ENCODE measurements around the gene SCYL3. TPM values are rescaled to one million over a fixed set of nuclear protein-coding genes. Genes with fewer than 3 reads are reported as not detected.

SCYL3 gene
- total RNA-seq, 6 experiments from 2014 or later: 6.2 to 9.3 (median 8.3) TPM

DNA sequence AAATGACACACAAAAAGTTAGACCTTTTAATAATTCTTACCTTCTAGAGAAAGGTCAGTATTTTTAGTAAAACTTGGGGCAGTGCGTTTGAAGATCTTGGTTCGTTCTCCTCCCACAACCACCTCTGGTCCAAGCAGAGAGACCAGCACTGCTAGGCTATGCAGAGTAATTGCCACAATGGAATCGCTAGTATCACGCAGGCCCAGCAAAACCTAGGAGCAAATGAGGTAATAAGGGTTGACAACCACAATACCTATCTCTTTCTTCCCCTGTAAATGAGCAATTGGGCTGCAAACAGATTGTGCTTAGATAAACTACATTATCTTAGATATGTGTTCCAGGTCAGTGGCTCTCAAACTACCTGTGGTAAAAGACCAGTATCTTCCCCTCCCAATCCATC lies 34.7 kb downstream of the SCYL3 start:
- WGBS (ENCODE audit: insufficient coverage, low coverage, low lambda C conversion rate, missing lambda C conversion rate): 86% methylated on average over 4 of the region's 4 CpGs
- intact Hi-C loops (cut with DNase I): no loop called here
- no peak for DNase-seq
- peaks cover 3 to 84% (median 35%) of the 10 kb centered on the region in 4 donors for H3K36me3 ChIP-seq
- H3K4me3 ChIP-seq: no peak overlapping the region
- no peaks in the 10 kb centered on the region for H3K4me1 ChIP-seq
- H3K27me3 ChIP-seq: no peaks in the 10 kb centered on the region
- no peak for ATAC-seq
- TF ChIP-seq, protein P1, sequence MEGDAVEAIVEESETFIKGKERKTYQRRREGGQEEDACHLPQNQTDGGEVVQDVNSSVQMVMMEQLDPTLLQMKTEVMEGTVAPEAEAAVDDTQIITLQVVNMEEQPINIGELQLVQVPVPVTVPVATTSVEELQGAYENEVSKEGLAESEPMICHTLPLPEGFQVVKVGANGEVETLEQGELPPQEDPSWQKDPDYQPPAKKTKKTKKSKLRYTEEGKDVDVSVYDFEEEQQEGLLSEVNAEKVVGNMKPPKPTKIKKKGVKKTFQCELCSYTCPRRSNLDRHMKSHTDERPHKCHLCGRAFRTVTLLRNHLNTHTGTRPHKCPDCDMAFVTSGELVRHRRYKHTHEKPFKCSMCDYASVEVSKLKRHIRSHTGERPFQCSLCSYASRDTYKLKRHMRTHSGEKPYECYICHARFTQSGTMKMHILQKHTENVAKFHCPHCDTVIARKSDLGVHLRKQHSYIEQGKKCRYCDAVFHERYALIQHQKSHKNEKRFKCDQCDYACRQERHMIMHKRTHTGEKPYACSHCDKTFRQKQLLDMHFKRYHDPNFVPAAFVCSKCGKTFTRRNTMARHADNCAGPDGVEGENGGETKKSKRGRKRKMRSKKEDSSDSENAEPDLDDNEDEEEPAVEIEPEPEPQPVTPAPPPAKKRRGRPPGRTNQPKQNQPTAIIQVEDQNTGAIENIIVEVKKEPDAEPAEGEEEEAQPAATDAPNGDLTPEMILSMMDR (IDR thresholded peaks at IDR 0.05): no peak
- TF ChIP-seq POLR2A (IDR thresholded peaks at IDR 0.05): no peak
- H3K27ac ChIP-seq: no peak overlapping the region
- H3K9me3 ChIP-seq: no peaks in the 10 kb centered on the region

DNA sequence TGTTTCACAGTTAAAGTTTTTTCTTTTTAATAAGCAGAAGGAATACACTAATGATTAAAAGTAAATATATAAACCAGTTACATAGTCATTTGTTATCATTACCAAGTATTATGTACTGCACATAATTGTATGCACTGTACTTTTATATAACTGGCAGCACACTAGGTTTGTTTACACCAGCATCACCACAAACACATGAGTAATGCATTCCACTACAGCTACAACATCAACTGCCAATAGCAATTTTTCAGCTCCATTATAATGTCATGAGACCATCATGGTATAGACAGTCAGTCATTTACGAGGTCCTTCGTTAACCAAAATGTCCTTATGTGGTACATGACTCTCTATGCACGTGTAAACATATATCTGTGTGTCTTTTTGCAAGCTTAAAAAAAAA lies 35.2 kb downstream of the SCYL3 start:
- DNase-seq (no peak), ATAC-seq (no peak)
- Histone ChIP-seq H3K4me3 (no peak overlapping the region), H3K9me3 (no peaks in the 10 kb centered on the region), H3K27ac (no peak overlapping the region), H3K4me1 (no peaks in the 10 kb centered on the region), H3K36me3 (peaks cover 3 to 84% (median 37%) of the 10 kb centered on the region in 4 donors), H3K27me3 (no peaks in the 10 kb centered on the region)
- intact Hi-C loops (cut with DNase I): no loop called here
- TF ChIP-seq, protein P1 (IDR thresholded peaks at IDR 0.05): no peak
- no peak for TF ChIP-seq POLR2A (IDR thresholded peaks at IDR 0.05)
- 96% methylated on average over 3 of the region's 3 CpGs for WGBS (ENCODE audit: insufficient coverage, low coverage, low lambda C conversion rate, missing lambda C conversion rate)

DNA sequence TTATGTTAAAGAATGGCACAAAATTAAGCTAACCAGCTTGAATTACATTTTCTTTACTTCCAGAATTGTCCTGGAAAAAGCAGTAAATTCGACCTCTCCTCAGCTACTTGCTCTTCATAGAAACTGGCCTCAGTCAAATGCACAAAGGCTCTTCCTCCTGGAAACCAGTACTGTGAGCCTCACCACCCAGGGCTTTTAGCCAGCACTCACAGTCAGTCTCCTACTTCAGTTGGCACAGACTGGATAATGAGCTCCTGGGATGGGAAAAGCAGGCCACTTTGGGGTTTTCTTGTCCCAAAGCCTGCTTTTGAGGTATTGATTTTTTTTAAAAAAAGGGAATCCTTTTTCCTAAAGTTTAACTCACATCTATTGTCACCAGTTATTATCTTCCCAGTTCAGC lies 40.4 kb downstream of the SCYL3 start:
- DNase-seq (no peak), ATAC-seq (no peak)
- WGBS (ENCODE audit: insufficient coverage, low coverage, low lambda C conversion rate, missing lambda C conversion rate): 78% methylated on average over 1 of the region's 1 CpG
- TF ChIP-seq POLR2A (IDR thresholded peaks at IDR 0.05): no peak
- TF ChIP-seq, protein P1 (IDR thresholded peaks at IDR 0.05): no peak
- H3K4me3 ChIP-seq: no peak overlapping the region
- H3K4me1 ChIP-seq: no peaks in the 10 kb centered on the region
- no peaks in the 10 kb centered on the region for H3K9me3 ChIP-seq
- no peak overlapping the region for H3K27ac ChIP-seq
- no peaks in the 10 kb centered on the region for H3K27me3 ChIP-seq
- intact Hi-C loops (cut with DNase I): no loop called here
- H3K36me3 ChIP-seq: peaks cover 0 to 64% (median 26%) of the 10 kb centered on the region in 4 donors

DNA sequence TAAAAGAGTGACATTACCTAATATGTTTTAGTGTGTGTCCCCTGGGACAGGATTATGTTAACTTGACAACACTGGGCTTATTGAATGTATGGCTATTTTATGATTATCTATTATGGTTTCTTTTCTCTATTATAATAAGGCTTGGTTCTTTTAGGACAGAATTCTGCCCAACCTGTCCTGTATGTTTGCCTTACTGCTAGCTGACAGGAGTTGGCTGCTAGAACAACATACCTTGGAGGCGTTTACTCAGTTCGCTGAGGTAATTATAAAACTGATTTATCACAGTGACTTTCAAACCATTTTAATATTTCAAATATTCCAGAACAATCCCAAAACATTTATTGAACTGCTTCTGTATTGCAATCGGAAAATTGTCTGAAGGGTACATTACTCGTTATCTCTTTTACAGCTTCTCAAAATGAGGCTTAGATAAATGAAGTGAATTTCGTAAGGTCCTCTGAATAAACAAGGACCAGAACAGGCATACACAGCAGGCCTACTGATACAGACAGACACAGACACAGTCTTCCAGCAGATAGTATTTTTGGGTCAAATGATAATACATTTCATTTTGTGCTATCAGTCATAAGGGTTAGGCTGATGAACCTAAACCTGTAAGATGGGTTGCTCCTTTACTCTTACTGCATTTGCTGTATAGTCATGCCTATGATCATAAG lies 44.2 kb downstream of the SCYL3 start:
- Histone ChIP-seq H3K4me3 (no peak overlapping the region), H3K36me3 (peaks cover 2 to 55% (median 23%) of the 10 kb centered on the region in 4 donors), H3K9me3 (no peaks in the 10 kb centered on the region), H3K27ac (no peak overlapping the region), H3K27me3 (no peaks in the 10 kb centered on the region), H3K4me1 (no peaks in the 10 kb centered on the region)
- intact Hi-C loops (cut with DNase I): no loop called here
- ATAC-seq (peak; percentile 67 to 85 (median 79)), DNase-seq (no peak)
- WGBS (ENCODE audit: insufficient coverage, low coverage, low lambda C conversion rate, missing lambda C conversion rate): 39% methylated on average over 5 of the region's 5 CpGs
- no peak for TF ChIP-seq POLR2A (IDR thresholded peaks at IDR 0.05)
- TF ChIP-seq, protein P1 (IDR thresholded peaks at IDR 0.05): no peak

All from right lobe of liver (tissue), 6 donors.